Sigmoid colon (tissue), 7 donors: ENCODE data around the gene PPP1R3C. TPM values are rescaled to one million over a fixed set of nuclear protein-coding genes. Genes with fewer than 3 reads are reported as not detected.
A peak's percentile ranks its signal among the peaks of the same experiment; 100 is the strongest.

Experiments
- DNase-seq: peaks from one replicate; pipeline ENCODE4 v3.0.0-alpha.2; 2019
- H3K27ac ChIP-seq, 4 donors: fragments of 200-600 bp; sonication (generic); one replicate each; pipeline ENCODE4 v1.5.1; 2016 to 2019; ENCODE audit warnings: mild to moderate bottlenecking in 1 of 4
- H3K27me3 ChIP-seq, 3 donors: fragments of 200-600 bp; sonication (generic); one replicate each; pipeline ENCODE4 v1.5.1; 2019; ENCODE audit warnings: mild to moderate bottlenecking in 1 of 3
- H3K36me3 ChIP-seq, 4 donors: fragments of 200-600 bp; sonication (generic); one replicate each; pipeline ENCODE4 v1.5.1; 2016 to 2019
- H3K4me1 ChIP-seq, 4 donors: fragments of 200-600 bp; sonication (generic); one replicate each; pipeline ENCODE4 v1.5.1; 2017 to 2019
- H3K4me3 ChIP-seq, 4 donors: fragments of 200-600 bp; sonication (generic); one replicate each; pipeline ENCODE4 v1.5.1; 2017 to 2019; ENCODE audit warnings: mild to moderate bottlenecking in 2 of 4, moderate library complexity in 1 of 4
- H3K9me3 ChIP-seq, 4 donors: fragments of 200-600 bp in 3 of 4; sonication (generic) in 3 of 4; one replicate each; pipeline versions ENCODE4 v1.5.1 to v1.6.1; 2013 to 2019
- EP300 ChIP-seq, 4 donors: sonication (generic); formaldehyde crosslinking; IDR thresholded peaks; one replicate each; pipeline ENCODE4 v1.6.1; 2017; ENCODE audit warnings: antibody characterized with exemption in 4 of 4
- POLR2A ChIP-seq, 2 donors: fragments of 450-650 bp; IDR thresholded peaks; one replicate each; pipeline ENCODE4 v1.6.1; 2016; ENCODE audit warnings: antibody characterized with exemption in 2 of 2, mild to moderate bottlenecking in 2 of 2, moderate library complexity in 2 of 2
- POLR2AphosphoS5 ChIP-seq, 4 donors: sonication (generic); formaldehyde crosslinking; IDR thresholded peaks; one replicate each; pipeline ENCODE4 v1.6.1; 2017; ENCODE audit warnings: antibody characterized with exemption in 4 of 4
- WGBS, 2 donors: extraction: QIAGEN DNeasy Blood & Tissue Kit; methylation state at CpG; one replicate each; pipeline ENCODE4 v1.1.7; 2013; 5-methylcytosine and 5-hydroxymethylcytosine counted together
- intact Hi-C: fragments of 100-400 bp; cut with DNase I; formaldehyde crosslinking; loops from one replicate; pipeline ENCODE4 v1.15.1; 2023
- polyA plus RNA-seq, 3 donors: library from polyadenylated mRNA; stranded (reverse); fragments of 200-250 nt; gene quantifications; one replicate each; pipeline ENCODE4 v1.2.3, GENCODE V29; 2013
- total RNA-seq, 4 donors: library from RNA; depleted of rRNA; stranded (reverse); fragments of >200 nt; gene quantifications; one replicate each; pipeline ENCODE4 v1.1.0, GENCODE V29; 2016
- TF ChIP-seq, protein P1 (sequence below), 4 experiments: fragments of 450-650 bp in 3 of 4; fragments of 200-600 bp in 1 of 4; IDR thresholded peaks; one replicate each; pipeline ENCODE4 v1.5.1; 2016 to 2019; ENCODE audit warnings: antibody characterized with exemption in 4 of 4, mild to moderate bottlenecking in 3 of 4, moderate library complexity in 2 of 4
- donor health status: healthy with polysubstance abuse.
- donor health status: Bipolar disorder and iron deficiency.
- donor health status: healthy.

PPP1R3C gene
- total RNA-seq = 10 to 100 TPM; 23.7 to 40.0 (median 34.4) TPM
- polyA plus RNA-seq = 1 to 10 TPM; 1.9 to 4.2 (median 3.2) TPM

DNA sequence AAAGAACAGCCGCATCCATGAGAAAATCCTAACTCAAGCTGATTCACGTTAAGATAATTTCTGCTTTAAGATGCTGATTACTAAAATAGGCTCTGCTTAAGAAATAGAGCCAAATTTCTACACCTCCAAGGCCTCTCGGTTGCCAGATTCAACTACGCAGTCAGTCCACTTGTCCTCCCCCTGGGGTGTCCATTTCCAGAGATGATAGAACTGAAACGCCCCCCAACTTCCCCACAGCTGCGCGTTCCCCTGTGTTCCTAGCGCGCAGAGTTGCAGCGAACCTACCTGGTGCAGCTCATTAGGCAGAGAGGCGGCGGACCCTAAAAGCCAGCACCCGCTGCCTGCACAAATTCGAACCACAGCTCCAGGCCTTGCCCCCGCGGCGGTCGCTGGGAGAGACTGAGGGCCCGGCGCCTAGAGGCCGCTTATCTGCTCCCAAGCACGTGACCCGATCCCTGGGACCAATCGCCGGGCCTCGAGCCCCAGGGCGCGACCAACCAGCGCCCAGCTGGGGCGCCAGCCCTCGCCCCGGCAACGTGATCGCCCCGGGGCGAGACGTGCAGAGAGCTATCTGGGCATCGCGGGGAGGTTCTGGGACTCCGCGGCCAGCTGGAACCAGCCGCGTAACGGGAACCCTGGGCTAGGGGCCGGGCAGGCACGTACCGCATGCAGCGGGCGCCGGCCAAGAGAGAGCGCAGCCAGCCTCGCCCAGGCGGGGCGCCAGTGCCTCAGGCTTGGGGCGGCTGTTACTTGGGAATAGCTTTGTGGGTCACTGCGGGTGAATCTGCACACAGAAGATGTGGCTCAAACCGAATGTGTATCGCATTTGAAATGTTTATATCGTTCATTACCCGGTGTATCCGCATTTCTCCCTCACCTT is at the start of gene PPP1R3C:
TSS of gene PPP1R3C (minus strand) at position 401 of the 880 bp plus-strand sequence. CDS start at position 299, 102 bp downstream.
- Histone ChIP-seq H3K36me3 (peaks cover 0 to 19% (median 11%) of the 10 kb centered on the region in 4 donors), H3K4me3 (peak within 1 kb of the TSS; percentile 57 to 77 (median 60)), H3K4me1 (peaks cover 0 to 57% (median 43%) of the 10 kb centered on the region in 4 donors), H3K27me3 (no peaks in the 10 kb centered on the region), H3K27ac (peak within 1 kb of the TSS; percentile 77 to 93 (median 86)), H3K9me3 (no peaks in the 10 kb centered on the region)
- DNase-seq = peak; percentile 96
- 4 to 8% methylated on average over 61 of the region's 61 CpGs for WGBS, 2 donors
- TF ChIP-seq POLR2AphosphoS5 (IDR thresholded peaks at IDR 0.05) (peak; percentile 91 to 98 (median 96)), POLR2A (IDR thresholded peaks at IDR 0.05) (peak; percentile 86 to 92), EP300 (IDR thresholded peaks at IDR 0.05) (peak in 1 of 4 donors; percentile 28)
- TF ChIP-seq, protein P1, sequence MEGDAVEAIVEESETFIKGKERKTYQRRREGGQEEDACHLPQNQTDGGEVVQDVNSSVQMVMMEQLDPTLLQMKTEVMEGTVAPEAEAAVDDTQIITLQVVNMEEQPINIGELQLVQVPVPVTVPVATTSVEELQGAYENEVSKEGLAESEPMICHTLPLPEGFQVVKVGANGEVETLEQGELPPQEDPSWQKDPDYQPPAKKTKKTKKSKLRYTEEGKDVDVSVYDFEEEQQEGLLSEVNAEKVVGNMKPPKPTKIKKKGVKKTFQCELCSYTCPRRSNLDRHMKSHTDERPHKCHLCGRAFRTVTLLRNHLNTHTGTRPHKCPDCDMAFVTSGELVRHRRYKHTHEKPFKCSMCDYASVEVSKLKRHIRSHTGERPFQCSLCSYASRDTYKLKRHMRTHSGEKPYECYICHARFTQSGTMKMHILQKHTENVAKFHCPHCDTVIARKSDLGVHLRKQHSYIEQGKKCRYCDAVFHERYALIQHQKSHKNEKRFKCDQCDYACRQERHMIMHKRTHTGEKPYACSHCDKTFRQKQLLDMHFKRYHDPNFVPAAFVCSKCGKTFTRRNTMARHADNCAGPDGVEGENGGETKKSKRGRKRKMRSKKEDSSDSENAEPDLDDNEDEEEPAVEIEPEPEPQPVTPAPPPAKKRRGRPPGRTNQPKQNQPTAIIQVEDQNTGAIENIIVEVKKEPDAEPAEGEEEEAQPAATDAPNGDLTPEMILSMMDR (IDR thresholded peaks at IDR 0.05) = peak in 2 of 4 experiments; percentile 10 to 17
- intact Hi-C loops = loop anchor here (1.0 to 10.0 kb wide), 6 partner anchors 22 to 468 kb away; partner anchors contain the start of genes FGFBP3 and TNKS2

DNA sequence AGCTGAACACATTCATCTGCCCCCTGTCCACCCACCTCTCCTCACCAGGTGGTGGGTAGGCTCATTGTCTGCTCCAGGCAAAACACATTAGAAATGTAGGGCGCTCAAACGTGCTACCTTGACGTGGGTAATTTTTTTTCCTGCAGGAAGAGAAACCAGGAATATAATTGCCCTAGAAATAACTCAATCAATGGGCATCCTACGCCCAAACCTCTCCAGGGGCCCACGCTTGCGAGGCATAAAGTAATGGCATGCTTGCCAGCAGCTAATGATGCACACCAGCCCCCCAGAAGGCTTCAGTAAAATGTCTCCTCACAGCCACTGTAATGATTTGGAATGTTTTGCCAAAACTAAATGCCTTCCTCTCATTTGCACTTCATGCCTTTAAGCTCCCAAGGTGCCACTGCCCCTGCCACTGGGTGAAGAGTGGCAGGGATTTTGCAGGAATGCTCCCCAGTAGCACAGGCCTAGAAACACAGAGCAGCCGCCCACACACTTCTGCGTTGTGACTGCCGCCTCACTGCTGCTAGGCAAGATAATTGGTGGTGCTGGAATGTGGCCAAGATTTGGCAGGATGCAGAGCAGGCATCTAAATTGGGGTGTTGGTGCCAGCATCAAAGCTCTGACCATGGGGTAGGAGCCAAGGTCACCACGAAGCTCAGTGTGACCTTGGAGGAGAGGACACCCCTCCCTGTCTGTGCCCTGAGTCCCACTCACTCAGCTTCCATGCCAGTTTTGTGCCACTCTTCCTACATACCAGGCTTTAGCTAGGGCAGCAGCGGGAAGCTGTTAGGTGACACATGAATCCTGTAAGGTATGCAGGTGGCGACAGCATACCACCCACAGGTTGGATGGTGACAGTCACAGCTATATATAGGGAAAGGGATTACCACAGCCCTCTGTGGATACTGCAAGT is 48.7 kb upstream of the PPP1R3C start:
- H3K4me1 ChIP-seq = no peaks in the 10 kb centered on the region
- no peaks in the 10 kb centered on the region for H3K9me3 ChIP-seq

DNA sequence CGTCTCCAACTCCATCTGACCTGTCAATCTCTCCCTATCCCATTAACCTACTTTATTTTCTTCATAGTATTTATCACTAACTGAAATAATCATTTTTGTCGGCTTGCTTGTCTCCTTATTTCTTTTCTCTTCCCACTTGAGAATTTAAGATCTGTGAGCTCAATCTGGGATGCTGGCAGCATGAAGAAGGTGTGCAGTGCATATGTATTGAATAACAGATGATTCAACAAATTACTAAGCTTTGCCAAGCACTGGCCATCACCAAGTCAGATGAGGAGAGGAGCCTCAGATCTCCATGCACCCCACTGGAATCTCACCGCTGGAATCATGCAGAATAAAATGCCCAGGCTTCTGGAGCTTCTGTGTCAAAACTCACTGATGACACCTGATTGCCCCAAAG is 47.6 kb upstream of the PPP1R3C start:
- TF ChIP-seq POLR2AphosphoS5 (IDR thresholded peaks at IDR 0.05) (no peak), POLR2A (IDR thresholded peaks at IDR 0.05) (no peak), EP300 (IDR thresholded peaks at IDR 0.05) (no peak)
- TF ChIP-seq, protein P1 (IDR thresholded peaks at IDR 0.05) = no peak
- DNase-seq = no peak
- WGBS, 2 donors = 92 to 94% methylated on average over 3 of the region's 3 CpGs
- H3K4me1 ChIP-seq = no peaks in the 10 kb centered on the region
- H3K4me3 ChIP-seq = no peak overlapping the region
- H3K36me3 ChIP-seq = no peaks in the 10 kb centered on the region
- H3K9me3 ChIP-seq = no peaks in the 10 kb centered on the region
- H3K27me3 ChIP-seq = no peaks in the 10 kb centered on the region
- H3K27ac ChIP-seq = no peak overlapping the region
- intact Hi-C loops = no loop called here

More for the DNA sequence above, 48.7 kb upstream of the PPP1R3C start:
- intact Hi-C loops = no loop called here
- TF ChIP-seq POLR2AphosphoS5 (IDR thresholded peaks at IDR 0.05) = no peak
- TF ChIP-seq POLR2A (IDR thresholded peaks at IDR 0.05) = no peak
- TF ChIP-seq, protein P1 (IDR thresholded peaks at IDR 0.05) = no peak
- TF ChIP-seq EP300 (IDR thresholded peaks at IDR 0.05) = no peak
- 68 to 77% methylated on average over 12 of the region's 12 CpGs for WGBS, 2 donors
- no peak overlapping the region for H3K4me3 ChIP-seq
- no peaks in the 10 kb centered on the region for H3K36me3 ChIP-seq
- DNase-seq = no peak
- no peak overlapping the region for H3K27ac ChIP-seq
- H3K27me3 ChIP-seq = no peaks in the 10 kb centered on the region

DNA sequence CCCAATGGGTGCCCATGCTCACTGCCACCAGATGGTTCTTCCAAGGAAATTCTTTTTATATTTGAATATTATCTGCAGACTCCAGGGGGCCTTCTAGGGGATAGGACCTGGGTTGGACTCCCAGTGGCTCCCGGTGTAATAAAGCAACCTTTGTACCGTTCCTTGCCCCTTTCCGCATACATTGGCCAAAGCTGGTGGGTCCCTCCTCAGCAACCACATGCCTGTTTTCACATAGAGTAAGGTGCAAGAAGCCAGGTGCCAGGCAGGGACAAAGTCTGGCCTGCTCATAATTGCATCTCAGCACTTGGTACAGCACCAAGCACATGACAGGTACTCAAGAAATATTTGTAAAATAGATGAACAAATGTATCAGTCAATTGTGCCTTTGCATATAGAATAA is 46.4 kb upstream of the PPP1R3C start:
- no peak overlapping the region for H3K4me3 ChIP-seq
- H3K36me3 ChIP-seq = no peaks in the 10 kb centered on the region
- no peaks in the 10 kb centered on the region for H3K9me3 ChIP-seq
- no peaks in the 10 kb centered on the region for H3K4me1 ChIP-seq
- DNase-seq = no peak
- WGBS, 2 donors = 57 to 81% methylated on average over 3 of the region's 3 CpGs
- no peak overlapping the region for H3K27ac ChIP-seq
- intact Hi-C loops = no loop called here
- TF ChIP-seq EP300 (IDR thresholded peaks at IDR 0.05) (no peak), POLR2AphosphoS5 (IDR thresholded peaks at IDR 0.05) (no peak), POLR2A (IDR thresholded peaks at IDR 0.05) (no peak)
- TF ChIP-seq, protein P1 (IDR thresholded peaks at IDR 0.05) = no peak
- H3K27me3 ChIP-seq = no peaks in the 10 kb centered on the region
